ENCODE results near the gene NTRK3.

- TF ChIP-seq EZH2 (IDR thresholded peaks at IDR 0.05; ENCODE audit: insufficient read depth, poor library complexity, severe bottlenecking) (no peak), EZH2phosphoT487 (IDR thresholded peaks at IDR 0.05; ENCODE audit: insufficient read depth, low read depth) (no peak)
Observed at GRCh38 chr15:87954793-87955192, 301.7 kb downstream of the NTRK3 start.
